WTC11 (cell line): ENCODE measurements around the gene PCBP3. TPM values are rescaled to one million over a fixed set of nuclear protein-coding genes. Genes with fewer than 3 reads are reported as not detected.

Source experiments
- ATAC-seq: fragments of 200-7000 bp; cut with Tn5 transposase; 2 replicates; pipeline ENCODE4 v1.10.0; 2021; ENCODE audit warnings: mild to moderate bottlenecking, moderate library complexity
- CTCF ChIA-PET: fragments of 300-600 bp; sonication (Branson Sonifier 250); formaldehyde crosslinking; loops from one replicate; lab custom pipeline; 2021; ENCODE audit warnings: antibody characterized with exemption; lab: Charles Lee
- POLR2A ChIA-PET: fragments of 350-600 bp; sonication (Branson Sonifier 250); formaldehyde crosslinking; loops from one replicate; lab custom pipeline; 2021; ENCODE audit warnings: antibody characterized with exemption; lab: Charles Lee
- DNase-seq: peaks from one replicate; pipeline ENCODE4 v3.0.0; 2021; ENCODE audit warnings: low spot score
- H3K27ac Mint-ChIP-seq: 2 replicates; pipeline ENCODE4 v1.8.0; 2021; ENCODE audit warnings: mixed read lengths
- H3K27me3 Mint-ChIP-seq: 2 replicates; pipeline ENCODE4 v1.8.0; 2021; ENCODE audit warnings: low read depth, mild to moderate bottlenecking, moderate library complexity, mixed read lengths
- H3K36me3 Mint-ChIP-seq: 2 replicates; pipeline ENCODE4 v1.8.0; 2021; ENCODE audit warnings: mixed read lengths
- H3K4me1 Mint-ChIP-seq: 2 replicates; pipeline ENCODE4 v1.8.0; 2022; ENCODE audit warnings: mixed read lengths
- H3K4me3 Mint-ChIP-seq: 2 replicates; pipeline ENCODE4 v1.8.0; 2021; ENCODE audit warnings: mild to moderate bottlenecking, moderate library complexity, mixed read lengths
- H3K9me3 Mint-ChIP-seq: 2 replicates; pipeline ENCODE4 v1.8.0; 2021; ENCODE audit warnings: mixed read lengths
- CREM ChIP-seq: sonication (generic); formaldehyde crosslinking; IDR thresholded peaks from 2 replicates; pipeline ENCODE4 v1.8.1; 2022; ENCODE audit warnings: mild to moderate bottlenecking, missing genetic modification reagents, moderate library complexity
- ELF4 ChIP-seq: sonication (generic); formaldehyde crosslinking; IDR thresholded peaks from 2 replicates; pipeline ENCODE4 v1.8.1; 2022; ENCODE audit warnings: low read depth, mild to moderate bottlenecking, moderate library complexity, missing genetic modification reagents
- ESRRA ChIP-seq: sonication (generic); formaldehyde crosslinking; IDR thresholded peaks from 2 replicates; pipeline ENCODE4 v1.8.1; 2022; ENCODE audit warnings: mild to moderate bottlenecking, missing genetic modification reagents, borderline replicate concordance
- ETV6 ChIP-seq: sonication (generic); formaldehyde crosslinking; IDR thresholded peaks from 2 replicates; pipeline ENCODE4 v1.8.1; 2022; ENCODE audit warnings: mild to moderate bottlenecking, missing genetic modification reagents
- FOXK1 ChIP-seq: sonication (generic); formaldehyde crosslinking; IDR thresholded peaks from 2 replicates; pipeline ENCODE4 v1.8.0; 2022; ENCODE audit warnings: mild to moderate bottlenecking, moderate library complexity, missing genetic modification reagents
- JAZF1 ChIP-seq: fragments of 250-450 bp; sonication (Bioruptor Pico); IDR thresholded peaks from 2 replicates; pipeline ENCODE4 v1.9.0; 2021; ENCODE audit warnings: moderate library complexity, mild to moderate bottlenecking, inconsistent platforms
- NFE2L1 ChIP-seq: sonication (generic); formaldehyde crosslinking; IDR thresholded peaks from 2 replicates; pipeline ENCODE4 v1.8.1; 2023; ENCODE audit warnings: missing genetic modification reagents
- NR2C2 ChIP-seq: sonication (generic); formaldehyde crosslinking; IDR thresholded peaks from 2 replicates; pipeline ENCODE4 v1.8.0; 2022; ENCODE audit warnings: mild to moderate bottlenecking, missing genetic modification reagents
- NR3C1 ChIP-seq: sonication (generic); formaldehyde crosslinking; conservative IDR thresholded peaks from 2 replicates; pipeline ENCODE4 v1.8.1; 2023; ENCODE audit warnings: low read depth, mild to moderate bottlenecking, missing genetic modification reagents
- SMAD4 ChIP-seq: sonication (generic); formaldehyde crosslinking; IDR thresholded peaks from 2 replicates; pipeline ENCODE4 v1.8.0; 2022; ENCODE audit warnings: mild to moderate bottlenecking, missing genetic modification reagents
- SP1 ChIP-seq: sonication (generic); formaldehyde crosslinking; conservative IDR thresholded peaks from 2 replicates; pipeline ENCODE4 v1.8.1; 2022; ENCODE audit warnings: missing genetic modification reagents
- TP53 ChIP-seq: sonication (generic); formaldehyde crosslinking; IDR thresholded peaks from 2 replicates; pipeline ENCODE4 v1.8.1; 2023; ENCODE audit warnings: mild to moderate bottlenecking, missing genetic modification reagents
- ZNF263 ChIP-seq: sonication (generic); formaldehyde crosslinking; IDR thresholded peaks from 2 replicates; pipeline ENCODE4 v1.8.1; 2022; ENCODE audit warnings: low read depth, mild to moderate bottlenecking, moderate library complexity, missing genetic modification reagents
- total RNA-seq: library from RNA; stranded (reverse); gene quantifications from 3 replicates; pipeline ENCODE4 v1.2.3, GENCODE V29; 2021
- TF ChIP-seq, protein P1 (sequence below): fragments of 250-450 bp; sonication (Bioruptor Pico); IDR thresholded peaks from 2 replicates; pipeline ENCODE4 v1.8.0; 2021; ENCODE audit warnings: mild to moderate bottlenecking
- TF ChIP-seq, protein P2 (sequence below): sonication (generic); formaldehyde crosslinking; IDR thresholded peaks from 2 replicates; pipeline ENCODE4 v1.8.0; 2023; ENCODE audit warnings: missing genetic modification reagents
- TF ChIP-seq, protein P3 (sequence below): fragments of 250-450 bp; sonication (Bioruptor Pico); IDR thresholded peaks from 2 replicates; pipeline ENCODE4 v2.1.2; 2022; ENCODE audit warnings: mild to moderate bottlenecking, moderate library complexity
- TF ChIP-seq, protein P4 (sequence below): fragments of 250-450 bp; sonication (Bioruptor Pico); IDR thresholded peaks from 2 replicates; pipeline ENCODE4 v1.9.0; 2021; ENCODE audit warnings: moderate library complexity, mild to moderate bottlenecking, inconsistent platforms, borderline replicate concordance
- TF ChIP-seq, protein P5 (sequence below): fragments of 250-450 bp; sonication (Bioruptor Pico); IDR thresholded peaks from 2 replicates; pipeline ENCODE4 v1.9.0; 2021; ENCODE audit warnings: mild to moderate bottlenecking, borderline replicate concordance
- TF ChIP-seq, protein P6 (sequence below): sonication (generic); formaldehyde crosslinking; IDR thresholded peaks from 2 replicates; pipeline ENCODE4 v1.8.0; 2022; ENCODE audit warnings: mild to moderate bottlenecking, missing genetic modification reagents

The PCBP3 gene
- total RNA-seq, 1 experiment from 2014 or later: 8.5 TPM

DNA sequence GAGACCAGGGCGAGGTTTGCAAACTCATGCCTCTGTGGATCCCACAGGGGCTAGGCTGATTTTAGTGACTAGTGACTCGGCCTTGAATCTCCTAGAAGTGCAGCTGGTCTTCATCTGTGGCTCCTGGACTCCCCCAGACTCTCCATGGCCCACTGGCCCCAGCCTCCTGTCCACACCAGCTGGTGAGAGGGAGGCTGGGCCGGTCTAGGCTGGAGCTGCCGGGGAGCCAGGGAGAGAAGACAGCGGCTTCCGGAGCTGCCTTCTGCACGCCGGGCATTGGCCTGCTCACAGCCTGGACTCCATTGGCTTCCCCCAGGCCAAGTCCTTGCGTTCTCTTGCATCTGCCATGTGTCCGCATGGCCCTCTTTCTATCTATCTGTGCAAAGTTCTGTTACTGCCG, 285.9 kb downstream of the PCBP3 start (continued):
- TF ChIP-seq, protein P1, sequence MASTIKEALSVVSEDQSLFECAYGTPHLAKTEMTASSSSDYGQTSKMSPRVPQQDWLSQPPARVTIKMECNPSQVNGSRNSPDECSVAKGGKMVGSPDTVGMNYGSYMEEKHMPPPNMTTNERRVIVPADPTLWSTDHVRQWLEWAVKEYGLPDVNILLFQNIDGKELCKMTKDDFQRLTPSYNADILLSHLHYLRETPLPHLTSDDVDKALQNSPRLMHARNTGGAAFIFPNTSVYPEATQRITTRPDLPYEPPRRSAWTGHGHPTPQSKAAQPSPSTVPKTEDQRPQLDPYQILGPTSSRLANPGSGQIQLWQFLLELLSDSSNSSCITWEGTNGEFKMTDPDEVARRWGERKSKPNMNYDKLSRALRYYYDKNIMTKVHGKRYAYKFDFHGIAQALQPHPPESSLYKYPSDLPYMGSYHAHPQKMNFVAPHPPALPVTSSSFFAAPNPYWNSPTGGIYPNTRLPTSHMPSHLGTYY (CRISPR knock-in tag): no peak

DNA sequence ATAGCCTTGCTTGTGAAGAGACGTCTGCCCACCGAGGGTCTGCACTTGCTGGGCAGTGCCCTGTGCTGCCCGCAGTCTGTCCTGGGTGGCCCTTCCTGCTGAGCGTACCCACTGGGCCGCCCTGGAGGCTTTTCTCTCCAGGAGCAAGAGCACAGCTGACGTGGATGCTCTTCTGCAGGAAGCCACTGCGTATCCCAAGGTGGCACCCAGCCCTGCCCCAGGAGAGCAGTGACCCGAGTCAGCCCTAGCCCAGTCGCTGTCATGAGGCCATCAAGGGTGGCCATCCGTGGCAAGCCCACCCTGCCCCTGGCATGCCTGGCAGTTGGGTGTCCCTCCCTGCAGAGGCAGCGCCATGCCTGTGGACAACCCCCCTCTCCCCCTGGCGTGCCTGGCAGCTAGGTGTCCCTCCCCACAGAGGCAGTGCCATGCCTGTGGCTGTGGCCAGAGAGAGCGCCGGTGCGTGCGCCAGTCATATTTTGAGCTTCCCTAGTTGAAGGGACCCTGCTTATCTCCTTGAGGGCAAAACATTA, 286.8 kb downstream of the PCBP3 start:
- no peaks in the 10 kb centered on the region for H3K4me1 Mint-ChIP-seq
- TF ChIP-seq ZNF263 (CRISPR knock-in tag) (no peak), ELF4 (CRISPR knock-in tag) (no peak), FOXK1 (CRISPR knock-in tag) (no peak), ESRRA (CRISPR knock-in tag) (no peak), NR2C2 (no peak), JAZF1 (CRISPR knock-in tag) (no peak), ETV6 (no peak), NFE2L1 (CRISPR knock-in tag) (no peak), TP53 (no peak), CREM (CRISPR knock-in tag) (no peak), SP1 (CRISPR knock-in tag) (no peak), SMAD4 (CRISPR knock-in tag) (no peak), NR3C1 (CRISPR knock-in tag) (no peak)
- TF ChIP-seq, protein P2, sequence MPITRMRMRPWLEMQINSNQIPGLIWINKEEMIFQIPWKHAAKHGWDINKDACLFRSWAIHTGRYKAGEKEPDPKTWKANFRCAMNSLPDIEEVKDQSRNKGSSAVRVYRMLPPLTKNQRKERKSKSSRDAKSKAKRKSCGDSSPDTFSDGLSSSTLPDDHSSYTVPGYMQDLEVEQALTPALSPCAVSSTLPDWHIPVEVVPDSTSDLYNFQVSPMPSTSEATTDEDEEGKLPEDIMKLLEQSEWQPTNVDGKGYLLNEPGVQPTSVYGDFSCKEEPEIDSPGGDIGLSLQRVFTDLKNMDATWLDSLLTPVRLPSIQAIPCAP: no peak
- TF ChIP-seq, protein P3, sequence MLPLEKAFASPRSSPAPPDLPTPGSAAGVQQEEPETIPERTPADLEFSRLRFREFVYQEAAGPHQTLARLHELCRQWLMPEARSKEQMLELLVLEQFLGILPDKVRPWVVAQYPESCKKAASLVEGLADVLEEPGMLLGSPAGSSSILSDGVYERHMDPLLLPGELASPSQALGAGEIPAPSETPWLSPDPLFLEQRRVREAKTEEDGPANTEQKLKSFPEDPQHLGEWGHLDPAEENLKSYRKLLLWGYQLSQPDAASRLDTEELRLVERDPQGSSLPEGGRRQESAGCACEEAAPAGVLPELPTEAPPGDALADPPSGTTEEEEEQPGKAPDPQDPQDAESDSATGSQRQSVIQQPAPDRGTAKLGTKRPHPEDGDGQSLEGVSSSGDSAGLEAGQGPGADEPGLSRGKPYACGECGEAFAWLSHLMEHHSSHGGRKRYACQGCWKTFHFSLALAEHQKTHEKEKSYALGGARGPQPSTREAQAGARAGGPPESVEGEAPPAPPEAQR (CRISPR knock-in tag): no peak
- TF ChIP-seq, protein P4, sequence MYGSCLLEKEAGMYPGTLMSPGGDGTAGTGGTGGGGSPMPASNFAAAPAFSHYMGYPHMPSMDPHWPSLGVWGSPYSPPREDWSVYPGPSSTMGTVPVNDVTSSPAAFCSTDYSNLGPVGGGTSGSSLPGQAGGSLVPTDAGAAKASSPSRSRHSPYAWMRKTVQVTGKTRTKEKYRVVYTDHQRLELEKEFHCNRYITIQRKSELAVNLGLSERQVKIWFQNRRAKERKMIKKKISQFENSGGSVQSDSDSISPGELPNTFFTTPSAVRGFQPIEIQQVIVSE (CRISPR knock-in tag): no peak
- TF ChIP-seq, protein P5, sequence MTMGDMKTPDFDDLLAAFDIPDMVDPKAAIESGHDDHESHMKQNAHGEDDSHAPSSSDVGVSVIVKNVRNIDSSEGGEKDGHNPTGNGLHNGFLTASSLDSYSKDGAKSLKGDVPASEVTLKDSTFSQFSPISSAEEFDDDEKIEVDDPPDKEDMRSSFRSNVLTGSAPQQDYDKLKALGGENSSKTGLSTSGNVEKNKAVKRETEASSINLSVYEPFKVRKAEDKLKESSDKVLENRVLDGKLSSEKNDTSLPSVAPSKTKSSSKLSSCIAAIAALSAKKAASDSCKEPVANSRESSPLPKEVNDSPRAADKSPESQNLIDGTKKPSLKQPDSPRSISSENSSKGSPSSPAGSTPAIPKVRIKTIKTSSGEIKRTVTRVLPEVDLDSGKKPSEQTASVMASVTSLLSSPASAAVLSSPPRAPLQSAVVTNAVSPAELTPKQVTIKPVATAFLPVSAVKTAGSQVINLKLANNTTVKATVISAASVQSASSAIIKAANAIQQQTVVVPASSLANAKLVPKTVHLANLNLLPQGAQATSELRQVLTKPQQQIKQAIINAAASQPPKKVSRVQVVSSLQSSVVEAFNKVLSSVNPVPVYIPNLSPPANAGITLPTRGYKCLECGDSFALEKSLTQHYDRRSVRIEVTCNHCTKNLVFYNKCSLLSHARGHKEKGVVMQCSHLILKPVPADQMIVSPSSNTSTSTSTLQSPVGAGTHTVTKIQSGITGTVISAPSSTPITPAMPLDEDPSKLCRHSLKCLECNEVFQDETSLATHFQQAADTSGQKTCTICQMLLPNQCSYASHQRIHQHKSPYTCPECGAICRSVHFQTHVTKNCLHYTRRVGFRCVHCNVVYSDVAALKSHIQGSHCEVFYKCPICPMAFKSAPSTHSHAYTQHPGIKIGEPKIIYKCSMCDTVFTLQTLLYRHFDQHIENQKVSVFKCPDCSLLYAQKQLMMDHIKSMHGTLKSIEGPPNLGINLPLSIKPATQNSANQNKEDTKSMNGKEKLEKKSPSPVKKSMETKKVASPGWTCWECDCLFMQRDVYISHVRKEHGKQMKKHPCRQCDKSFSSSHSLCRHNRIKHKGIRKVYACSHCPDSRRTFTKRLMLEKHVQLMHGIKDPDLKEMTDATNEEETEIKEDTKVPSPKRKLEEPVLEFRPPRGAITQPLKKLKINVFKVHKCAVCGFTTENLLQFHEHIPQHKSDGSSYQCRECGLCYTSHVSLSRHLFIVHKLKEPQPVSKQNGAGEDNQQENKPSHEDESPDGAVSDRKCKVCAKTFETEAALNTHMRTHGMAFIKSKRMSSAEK: no peak
- TF ChIP-seq, protein P6, sequence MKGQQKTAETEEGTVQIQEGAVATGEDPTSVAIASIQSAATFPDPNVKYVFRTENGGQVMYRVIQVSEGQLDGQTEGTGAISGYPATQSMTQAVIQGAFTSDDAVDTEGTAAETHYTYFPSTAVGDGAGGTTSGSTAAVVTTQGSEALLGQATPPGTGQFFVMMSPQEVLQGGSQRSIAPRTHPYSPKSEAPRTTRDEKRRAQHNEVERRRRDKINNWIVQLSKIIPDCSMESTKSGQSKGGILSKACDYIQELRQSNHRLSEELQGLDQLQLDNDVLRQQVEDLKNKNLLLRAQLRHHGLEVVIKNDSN: no peak
- H3K27me3 Mint-ChIP-seq: peaks cover 47% of the 10 kb centered on the region
- H3K9me3 Mint-ChIP-seq: peaks cover 40% of the 10 kb centered on the region
- no peak for DNase-seq
- ATAC-seq: no peak
- no peak overlapping the region for H3K27ac Mint-ChIP-seq
- CTCF ChIA-PET: interaction anchor here (1.1 to 1.3 kb wide), 2 partner anchors 43 to 213 kb away, joined by 3 read pairs; no protein-coding TSS in a partner anchor
- POLR2A ChIA-PET: interaction anchor here (1.0 kb wide), 1 partner anchor 101 kb away, joined by 3 read pairs; no protein-coding TSS in a partner anchor
- H3K4me3 Mint-ChIP-seq: no peak overlapping the region
- H3K36me3 Mint-ChIP-seq: peaks cover 31% of the 10 kb centered on the region
